ENCODE results near the gene RBFA.
"Not testable (repeated sequence)": the region's sequence is repeated elsewhere in the genome, so short reads cannot be mapped to it uniquely, and the experiment has no call there.

RBFA gene

DNA sequence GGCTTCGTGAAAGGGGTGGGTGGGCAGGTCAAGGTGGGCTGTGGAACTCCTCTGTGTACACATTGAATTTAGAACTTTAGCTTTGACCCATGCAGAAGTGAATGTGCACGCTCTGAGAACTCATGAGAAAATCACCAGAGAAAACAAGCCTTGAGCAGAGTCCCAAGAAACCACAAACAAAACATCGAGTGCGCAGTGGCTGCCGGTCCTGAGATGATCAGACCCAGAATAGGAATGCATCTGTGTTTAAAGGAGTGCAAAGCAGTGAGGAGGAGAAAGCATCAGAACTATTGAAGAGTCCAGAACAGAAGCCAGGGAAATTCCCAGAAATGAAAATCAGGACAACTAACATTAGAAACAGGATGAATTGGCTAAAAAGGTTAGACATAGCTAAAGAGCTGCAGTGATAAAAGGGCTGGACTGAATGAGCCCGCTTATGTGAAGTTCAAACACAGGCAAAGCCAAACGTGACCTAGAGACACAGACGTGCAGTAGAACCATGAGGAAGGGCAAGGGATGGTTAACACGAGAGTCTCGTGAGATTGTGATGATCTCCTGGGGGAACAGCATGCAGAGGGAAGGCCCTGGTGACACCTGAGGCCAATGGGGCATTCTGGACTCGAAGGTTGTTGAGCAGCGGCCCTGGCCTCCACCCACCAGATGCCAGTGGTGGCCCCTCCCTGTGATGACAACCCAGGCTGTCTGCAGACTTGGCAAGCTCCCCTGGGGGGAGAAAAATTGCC, 29.5 kb upstream of the RBFA start:
- Histone ChIP-seq H3K27me3 (replicated peaks; ENCODE audit: control insufficient read depth, insufficient read depth, low read length) (no peaks in the 10 kb centered on the region), H3K36me3 (ENCODE audit: control insufficient read depth, insufficient read depth, low read length) (no peaks in the 10 kb centered on the region), H3K4me3 (replicated peaks; ENCODE audit: low read depth, low read length) (no peak overlapping the region)
- no peak for DNase-seq (ENCODE audit: extremely low read depth, insufficient read length)
- TF ChIP-seq, protein P1, sequence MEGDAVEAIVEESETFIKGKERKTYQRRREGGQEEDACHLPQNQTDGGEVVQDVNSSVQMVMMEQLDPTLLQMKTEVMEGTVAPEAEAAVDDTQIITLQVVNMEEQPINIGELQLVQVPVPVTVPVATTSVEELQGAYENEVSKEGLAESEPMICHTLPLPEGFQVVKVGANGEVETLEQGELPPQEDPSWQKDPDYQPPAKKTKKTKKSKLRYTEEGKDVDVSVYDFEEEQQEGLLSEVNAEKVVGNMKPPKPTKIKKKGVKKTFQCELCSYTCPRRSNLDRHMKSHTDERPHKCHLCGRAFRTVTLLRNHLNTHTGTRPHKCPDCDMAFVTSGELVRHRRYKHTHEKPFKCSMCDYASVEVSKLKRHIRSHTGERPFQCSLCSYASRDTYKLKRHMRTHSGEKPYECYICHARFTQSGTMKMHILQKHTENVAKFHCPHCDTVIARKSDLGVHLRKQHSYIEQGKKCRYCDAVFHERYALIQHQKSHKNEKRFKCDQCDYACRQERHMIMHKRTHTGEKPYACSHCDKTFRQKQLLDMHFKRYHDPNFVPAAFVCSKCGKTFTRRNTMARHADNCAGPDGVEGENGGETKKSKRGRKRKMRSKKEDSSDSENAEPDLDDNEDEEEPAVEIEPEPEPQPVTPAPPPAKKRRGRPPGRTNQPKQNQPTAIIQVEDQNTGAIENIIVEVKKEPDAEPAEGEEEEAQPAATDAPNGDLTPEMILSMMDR (IDR thresholded peaks at IDR 0.05; ENCODE audit: insufficient read depth, low read length, poor library complexity, severe bottlenecking): no peak

DNA sequence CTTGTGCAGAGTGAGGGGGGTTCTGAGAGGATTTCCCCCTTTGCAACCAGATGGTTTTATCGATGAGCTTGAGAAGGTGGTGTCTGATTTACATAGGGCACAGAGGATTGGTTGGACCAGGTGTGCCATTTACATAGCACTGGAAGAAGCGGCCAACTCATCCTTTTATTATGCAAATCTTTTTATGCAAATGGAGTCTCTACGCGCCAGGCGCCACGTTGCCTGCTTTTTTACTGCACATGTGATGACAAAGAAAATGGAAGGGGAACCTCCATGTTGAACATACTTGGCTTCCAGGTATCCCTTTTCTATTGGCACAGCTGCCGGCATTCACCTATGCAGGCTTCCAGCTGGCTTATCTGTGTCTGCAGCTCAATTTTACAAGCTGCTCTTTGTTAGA, 27.5 kb upstream of the RBFA start:
- no peaks in the 10 kb centered on the region for H3K27me3 ChIP-seq (replicated peaks; ENCODE audit: control insufficient read depth, insufficient read depth, low read length)
- H3K36me3 ChIP-seq (ENCODE audit: control insufficient read depth, insufficient read depth, low read length): no peaks in the 10 kb centered on the region
- no peak overlapping the region for H3K4me3 ChIP-seq (replicated peaks; ENCODE audit: low read depth, low read length)
- TF ChIP-seq, protein P1 (IDR thresholded peaks at IDR 0.05; ENCODE audit: insufficient read depth, low read length, poor library complexity, severe bottlenecking): no peak
- no peak for DNase-seq (ENCODE audit: extremely low read depth, insufficient read length)

DNA sequence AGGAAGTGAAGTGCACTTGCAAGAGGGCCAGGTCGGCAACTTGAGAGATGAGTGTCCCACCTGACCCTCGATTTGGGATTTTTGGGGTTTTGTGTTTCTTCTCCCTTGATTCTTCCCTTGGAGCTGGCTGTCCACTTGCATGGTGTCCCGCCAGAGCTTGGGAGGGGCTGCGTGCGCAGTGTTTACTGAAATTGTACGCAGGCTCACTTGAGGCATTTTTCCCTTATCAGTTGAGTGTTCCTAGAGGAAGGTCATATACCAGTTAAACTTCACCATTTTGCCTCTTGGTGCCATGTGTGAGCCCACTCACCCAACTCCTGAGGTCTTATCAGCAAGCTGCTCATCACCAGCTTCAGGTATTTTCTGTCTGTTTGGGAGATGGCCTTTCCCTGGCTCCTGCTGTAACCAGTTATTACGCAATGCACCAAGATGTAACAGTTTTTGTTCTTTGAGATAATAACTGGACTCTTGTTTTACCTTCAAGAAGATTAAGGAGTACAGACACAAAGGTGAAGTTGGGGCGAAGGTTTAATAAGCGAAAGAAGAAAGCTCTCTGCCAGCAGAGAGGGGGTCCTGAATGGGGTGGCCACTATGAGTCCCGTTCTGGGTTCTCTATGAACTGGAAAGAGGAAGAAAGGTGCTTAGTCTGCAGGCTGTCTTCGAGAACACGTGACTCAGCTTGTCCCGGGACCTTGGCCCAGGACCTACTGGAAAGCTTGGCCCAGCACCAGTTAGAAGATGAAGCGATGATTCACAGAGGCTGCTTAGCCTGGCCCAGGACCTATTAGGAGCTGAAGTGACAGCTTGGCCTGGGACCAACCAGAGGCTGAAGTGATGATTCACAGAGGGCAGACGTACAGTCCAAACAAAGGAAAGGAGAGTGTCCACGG, 24.3 kb upstream of the RBFA start:
- DNase-seq (ENCODE audit: extremely low read depth, insufficient read length): no peak
- TF ChIP-seq, protein P1 (IDR thresholded peaks at IDR 0.05; ENCODE audit: insufficient read depth, low read length, poor library complexity, severe bottlenecking): no peak
- Histone ChIP-seq H3K27me3 (replicated peaks; ENCODE audit: control insufficient read depth, insufficient read depth, low read length) (no peaks in the 10 kb centered on the region), H3K36me3 (ENCODE audit: control insufficient read depth, insufficient read depth, low read length) (no peaks in the 10 kb centered on the region), H3K4me3 (replicated peaks; ENCODE audit: low read depth, low read length) (no peak overlapping the region)

DNA sequence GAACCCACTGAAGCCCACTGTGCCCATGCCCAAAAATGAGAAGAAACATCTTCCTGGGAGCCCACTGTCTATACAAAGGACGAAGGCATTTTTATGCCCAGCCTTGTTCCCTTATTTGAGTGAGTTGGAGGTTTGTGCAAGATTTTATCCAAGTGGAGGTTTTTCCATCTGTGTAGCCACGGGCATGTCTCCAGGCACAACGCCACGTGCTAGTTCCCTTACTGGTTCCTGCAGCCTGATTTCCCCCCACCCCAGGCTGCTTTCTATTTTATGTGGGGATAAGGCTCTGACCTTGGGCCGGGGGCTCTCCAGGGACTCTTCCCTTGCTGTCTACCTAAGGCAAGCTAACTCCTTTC, 23.7 kb upstream of the RBFA start:
- H3K4me3 ChIP-seq (replicated peaks; ENCODE audit: low read depth, low read length): no peak overlapping the region
- TF ChIP-seq, protein P1 (IDR thresholded peaks at IDR 0.05; ENCODE audit: insufficient read depth, low read length, poor library complexity, severe bottlenecking): no peak
- no peaks in the 10 kb centered on the region for H3K27me3 ChIP-seq (replicated peaks; ENCODE audit: control insufficient read depth, insufficient read depth, low read length)
- no peak for DNase-seq (ENCODE audit: extremely low read depth, insufficient read length)
- no peaks in the 10 kb centered on the region for H3K36me3 ChIP-seq (ENCODE audit: control insufficient read depth, insufficient read depth, low read length)

DNA sequence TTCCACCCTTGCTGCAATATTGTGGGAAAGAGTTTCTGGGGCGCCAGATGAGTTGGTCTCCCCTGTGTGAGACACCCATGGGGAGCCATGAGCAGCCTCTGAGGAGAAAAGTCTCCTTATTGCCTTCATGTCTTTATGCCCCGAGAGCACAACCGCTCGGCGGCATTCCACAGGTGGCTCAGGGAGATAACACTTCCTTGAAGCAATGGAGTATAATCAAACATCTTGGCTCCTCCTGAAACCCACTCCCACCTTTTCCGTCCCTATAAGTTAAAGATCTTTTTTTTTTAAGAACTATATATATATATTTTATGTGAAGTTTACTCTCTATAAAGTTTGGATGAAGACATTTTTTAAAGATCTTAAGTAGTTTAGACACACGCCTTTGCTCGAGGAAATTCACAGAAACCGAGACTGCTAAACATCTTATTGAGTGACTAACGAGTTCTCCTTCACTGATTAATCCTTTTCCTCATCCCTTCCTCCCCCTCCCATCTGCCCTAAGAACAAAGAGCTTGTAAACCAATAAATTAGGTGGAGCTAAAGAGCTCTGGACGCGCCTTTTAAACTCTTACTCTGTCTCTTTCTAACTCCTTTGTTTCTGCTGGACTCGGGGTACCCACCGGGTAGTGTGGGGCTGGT, 22.6 kb upstream of the RBFA start:
- not testable (repeated sequence) for H3K36me3 ChIP-seq (ENCODE audit: control insufficient read depth, insufficient read depth, low read length); H3K27me3 ChIP-seq (replicated peaks; ENCODE audit: control insufficient read depth, insufficient read depth, low read length); H3K4me3 ChIP-seq (replicated peaks; ENCODE audit: low read depth, low read length); DNase-seq (ENCODE audit: extremely low read depth, insufficient read length)

DNA sequence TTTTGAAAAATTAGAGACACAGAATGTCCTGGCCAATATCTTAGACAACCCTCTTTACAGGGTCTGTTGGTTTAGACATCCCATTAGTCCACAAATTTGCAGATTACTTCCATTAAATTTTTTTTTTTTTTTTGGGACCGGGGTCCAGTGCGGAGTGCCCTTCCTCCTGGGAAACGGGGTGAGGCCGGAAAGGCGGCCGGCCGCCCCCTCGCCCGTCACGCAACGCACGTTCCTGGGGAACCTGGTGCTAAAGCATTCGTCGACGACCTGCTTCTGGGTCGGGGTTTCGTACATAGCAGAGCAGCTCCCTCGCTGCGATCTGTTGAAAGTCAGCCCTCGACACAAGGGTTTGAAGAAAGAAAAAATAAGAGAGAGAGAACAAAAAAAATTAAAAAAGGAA, 21.5 kb upstream of the RBFA start:
- Histone ChIP-seq H3K4me3 (replicated peaks; ENCODE audit: low read depth, low read length) (no peak overlapping the region), H3K27me3 (replicated peaks; ENCODE audit: control insufficient read depth, insufficient read depth, low read length) (no peaks in the 10 kb centered on the region), H3K36me3 (ENCODE audit: control insufficient read depth, insufficient read depth, low read length) (no peaks in the 10 kb centered on the region)
- TF ChIP-seq, protein P1 (IDR thresholded peaks at IDR 0.05; ENCODE audit: insufficient read depth, low read length, poor library complexity, severe bottlenecking): no peak
- no peak for DNase-seq (ENCODE audit: extremely low read depth, insufficient read length)
